Hepatic stellate cell (primary cell): ENCODE results near the gene STPG4.
"Not testable (repeated sequence)": the region's sequence is repeated elsewhere in the genome, so short reads cannot be mapped to it uniquely, and the experiment has no call there.

Source experiments
- DNase-seq: peaks from one replicate; pipeline ENCODE4 v3.0.0; 2011; ENCODE audit warnings: low spot score

The STPG4 gene

GRCh38 chr2:47126783-47127182 lies 28.3 kb downstream of the STPG4 start:
- DNase-seq, result no peak

DNA sequence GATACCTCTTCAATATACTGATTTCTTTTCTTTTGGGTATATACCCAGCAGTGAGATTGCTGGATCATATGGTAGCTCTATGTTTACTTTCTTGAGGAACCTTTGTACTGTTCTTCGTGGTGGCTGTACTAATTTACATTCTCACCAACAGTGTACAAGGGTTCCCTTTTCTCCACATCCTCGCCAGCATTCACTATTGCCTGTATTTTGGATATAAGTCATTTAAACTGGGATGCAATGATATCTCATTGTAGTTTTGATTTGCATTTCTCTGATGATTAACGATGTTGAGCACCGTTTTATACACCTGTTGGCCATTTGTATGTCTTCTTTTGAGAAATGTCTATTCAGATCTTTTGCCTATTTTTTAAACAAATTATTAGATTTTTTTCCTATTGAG lies 30.4 kb downstream of the STPG4 start:
- DNase-seq, result not testable (repeated sequence)

- not testable (repeated sequence) for DNase-seq
These were observed 34.7 kb downstream of the STPG4 start for GRCh38 chr2:47120424-47120823.

DNA sequence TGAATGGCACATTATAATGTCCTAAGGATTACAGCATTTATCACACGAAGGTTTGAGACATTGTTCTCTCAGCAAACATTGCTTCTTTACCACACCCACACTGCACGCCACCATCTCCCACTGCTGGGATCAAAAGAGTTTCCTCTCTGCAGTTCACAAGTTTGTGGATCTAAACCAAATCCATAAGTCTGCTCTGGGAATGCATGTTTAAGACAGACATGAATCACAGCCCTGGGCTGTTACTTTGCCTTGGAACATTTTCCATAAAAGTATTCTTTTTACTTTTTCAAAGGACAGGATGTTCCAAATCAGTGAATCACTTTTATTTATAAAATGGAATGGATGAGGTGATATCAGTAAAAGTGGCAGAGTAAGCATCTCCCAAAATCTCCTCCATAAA lies 36.1 kb downstream of the STPG4 start:
- peak; percentile 72 for DNase-seq

- no peak for DNase-seq
These were observed 36.5 kb downstream of the STPG4 start for GRCh38 chr2:47118581-47118980.

- DNase-seq, result no peak
These were observed 42.3 kb downstream of the STPG4 start for GRCh38 chr2:47112665-47113435.

- DNase-seq, result no peak
These were observed 45.4 kb downstream of the STPG4 start for GRCh38 chr2:47109680-47110079.

GRCh38 chr2:47109007-47109375 lies 46.1 kb downstream of the STPG4 start:
- DNase-seq, result no peak

DNA sequence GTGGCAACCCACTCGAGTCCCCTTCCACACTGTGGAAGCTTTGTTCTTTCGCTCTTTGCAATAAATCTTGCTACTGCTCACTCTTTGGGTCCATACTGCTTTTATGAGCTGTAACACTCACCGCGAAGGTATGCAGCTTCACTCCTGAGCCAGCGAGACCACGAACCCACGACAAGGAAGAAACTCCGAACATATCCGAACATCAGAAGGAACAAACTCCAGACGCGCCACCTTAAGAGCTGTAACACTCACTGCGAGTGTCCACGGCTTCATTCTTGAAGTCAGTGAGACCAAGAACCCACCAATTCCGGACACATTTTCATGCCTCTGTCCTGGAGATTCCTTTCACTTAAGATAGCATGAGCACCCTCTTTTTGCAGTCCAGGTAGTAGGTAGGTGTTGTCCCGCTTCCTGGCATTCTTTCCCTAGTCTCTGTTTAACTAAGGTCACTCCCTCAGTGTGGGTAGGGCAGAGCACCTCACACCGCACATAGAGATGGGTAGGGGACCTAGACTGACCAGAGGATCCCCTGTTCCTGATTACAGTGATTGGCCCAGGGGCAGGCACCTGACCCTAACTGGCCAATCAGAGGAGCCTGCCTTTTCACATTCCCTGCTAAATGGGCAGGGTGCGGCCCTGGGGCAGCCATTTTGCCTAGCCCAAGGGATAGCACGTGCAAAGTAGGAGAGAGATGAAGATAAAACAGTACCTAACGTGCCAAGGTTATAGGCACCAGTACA lies 46.7 kb downstream of the STPG4 start:
- not testable (repeated sequence) for DNase-seq

DNA sequence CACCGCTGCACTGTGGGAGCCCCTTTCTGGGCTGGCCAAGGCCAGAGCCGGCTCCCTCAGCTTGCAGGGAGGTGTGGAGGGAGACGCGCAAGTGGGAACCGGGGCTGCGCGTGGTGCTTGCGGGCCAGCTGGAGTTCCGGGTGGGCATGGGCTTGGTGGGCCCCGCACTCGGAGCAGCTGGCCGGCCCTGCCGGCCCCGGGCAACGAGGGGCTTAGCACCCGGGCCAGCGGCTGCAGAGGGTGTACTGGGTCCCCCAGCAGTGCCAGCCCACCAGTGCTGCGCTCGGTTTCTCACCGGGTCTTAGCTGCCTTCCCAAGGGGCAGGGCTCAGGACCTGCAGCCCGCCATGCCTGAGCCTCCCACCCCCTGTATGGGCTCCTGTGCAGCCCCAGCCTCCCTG lies 47.9 kb downstream of the STPG4 start:
- DNase-seq, result not testable (repeated sequence)

GRCh38 chr2:47106231-47106630 lies 48.9 kb downstream of the STPG4 start:
- not testable (repeated sequence) for DNase-seq

- not testable (repeated sequence) for DNase-seq
These were observed 55.4 kb downstream of the STPG4 start for GRCh38 chr2:47099712-47100111.

DNA sequence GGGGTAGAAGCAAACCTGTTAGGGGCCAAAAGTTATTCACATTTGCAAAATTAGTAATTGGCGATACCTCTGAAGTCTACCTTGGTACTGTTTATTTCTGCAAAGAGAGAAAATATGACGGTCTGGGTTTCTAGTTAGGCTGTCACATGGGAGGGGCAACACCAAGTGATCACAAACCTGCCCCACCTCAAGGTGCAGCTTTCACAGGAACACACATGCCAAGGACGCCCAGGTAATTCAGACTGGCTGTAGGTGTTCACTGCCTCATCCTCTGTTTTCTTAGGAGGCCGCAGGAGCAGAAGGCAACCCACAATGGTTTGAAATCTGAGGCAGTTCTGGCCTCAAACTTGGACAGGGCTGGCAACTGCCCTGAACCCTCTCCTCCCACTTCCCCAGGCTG lies 56.2 kb downstream of the STPG4 start:
- no peak for DNase-seq

DNA sequence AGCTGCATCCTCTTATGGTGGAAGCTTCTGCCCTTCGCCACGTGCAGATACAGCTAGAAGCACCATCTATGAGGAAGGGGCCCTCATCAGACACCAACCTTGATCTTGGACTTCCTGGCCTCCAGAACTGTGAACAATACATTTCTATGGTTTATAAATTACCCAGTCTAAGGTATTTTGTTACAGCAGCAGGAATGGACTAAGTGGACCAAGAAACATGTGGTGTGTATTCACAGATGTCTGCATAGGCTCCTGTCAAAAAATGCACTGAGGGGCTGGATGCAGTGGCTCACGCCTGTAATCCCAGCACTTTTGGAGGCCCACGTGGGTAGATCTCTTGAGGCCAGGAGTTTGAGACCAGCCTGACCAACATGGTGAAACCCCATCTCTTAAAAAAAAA lies 57.5 kb downstream of the STPG4 start:
- DNase-seq, result no peak

DNA sequence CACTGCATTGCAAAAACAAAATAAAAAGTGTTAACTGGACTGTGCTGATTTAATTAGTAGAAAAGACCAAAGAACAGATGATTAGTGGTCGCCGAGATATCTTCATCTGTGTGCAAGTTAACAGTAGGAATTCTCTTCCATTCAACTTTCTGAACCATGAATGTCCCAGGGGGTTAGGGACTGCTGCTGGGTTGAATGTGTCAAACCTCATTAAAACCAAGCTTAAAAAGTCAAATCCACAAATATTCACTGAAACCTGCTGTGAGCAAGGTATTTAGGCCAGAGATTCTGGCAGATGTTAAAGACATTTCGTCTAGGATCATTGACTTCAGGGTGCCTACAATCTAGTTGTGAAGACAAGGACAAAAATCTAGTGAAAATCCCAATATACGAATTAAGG lies 58.7 kb downstream of the STPG4 start:
- no peak for DNase-seq

- DNase-seq, result no peak
These were observed 59.6 kb downstream of the STPG4 start for GRCh38 chr2:47095349-47096020.

- peak; percentile 34 for DNase-seq
These were observed 60.5 kb downstream of the STPG4 start for GRCh38 chr2:47094511-47095142.

DNA sequence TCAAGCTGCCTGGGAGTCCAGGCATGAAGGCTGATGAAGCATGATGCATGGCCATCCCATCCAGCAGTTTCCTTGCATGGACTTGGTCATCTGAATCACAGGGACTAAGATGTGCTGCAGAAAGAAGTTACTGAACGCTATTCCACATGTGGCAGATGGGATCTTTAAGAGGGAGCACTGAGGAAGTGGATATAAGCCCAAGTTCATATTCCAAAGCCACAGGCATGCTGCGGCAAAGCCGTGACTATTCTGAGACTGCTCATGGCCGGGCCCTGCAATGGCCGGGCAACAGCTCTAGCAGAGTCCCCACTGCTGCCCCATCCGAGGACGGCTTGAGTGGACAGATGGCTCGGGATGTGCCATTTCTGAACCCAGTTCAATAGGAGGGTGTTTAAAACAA lies 61.5 kb downstream of the STPG4 start:
- no peak for DNase-seq

GRCh38 chr2:47092465-47092864 lies 62.6 kb downstream of the STPG4 start:
- DNase-seq, result no peak

DNA sequence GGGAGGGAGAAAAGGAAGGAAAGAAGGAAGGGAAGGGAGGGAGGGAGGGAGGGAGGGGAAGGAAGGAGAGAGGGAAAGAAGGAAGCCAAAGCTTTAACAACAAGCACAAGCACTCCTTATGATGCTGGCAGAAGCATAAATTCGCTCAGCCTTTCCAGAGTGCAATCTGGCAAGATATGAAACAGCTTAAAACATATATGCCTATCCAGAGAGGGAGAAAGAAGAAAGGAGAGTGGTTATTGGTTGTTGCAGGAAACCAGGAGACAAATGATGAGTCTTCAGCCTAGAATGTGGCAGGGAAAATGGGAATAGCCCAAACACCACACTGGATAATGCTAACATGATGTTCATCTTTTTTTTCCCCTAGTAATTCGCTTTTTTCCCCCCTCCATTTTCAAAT lies 64.0 kb downstream of the STPG4 start:
- peak; percentile 74 for DNase-seq

- peak; percentile 71 for DNase-seq
These were observed 66.0 kb downstream of the STPG4 start for GRCh38 chr2:47089083-47089464.

DNA sequence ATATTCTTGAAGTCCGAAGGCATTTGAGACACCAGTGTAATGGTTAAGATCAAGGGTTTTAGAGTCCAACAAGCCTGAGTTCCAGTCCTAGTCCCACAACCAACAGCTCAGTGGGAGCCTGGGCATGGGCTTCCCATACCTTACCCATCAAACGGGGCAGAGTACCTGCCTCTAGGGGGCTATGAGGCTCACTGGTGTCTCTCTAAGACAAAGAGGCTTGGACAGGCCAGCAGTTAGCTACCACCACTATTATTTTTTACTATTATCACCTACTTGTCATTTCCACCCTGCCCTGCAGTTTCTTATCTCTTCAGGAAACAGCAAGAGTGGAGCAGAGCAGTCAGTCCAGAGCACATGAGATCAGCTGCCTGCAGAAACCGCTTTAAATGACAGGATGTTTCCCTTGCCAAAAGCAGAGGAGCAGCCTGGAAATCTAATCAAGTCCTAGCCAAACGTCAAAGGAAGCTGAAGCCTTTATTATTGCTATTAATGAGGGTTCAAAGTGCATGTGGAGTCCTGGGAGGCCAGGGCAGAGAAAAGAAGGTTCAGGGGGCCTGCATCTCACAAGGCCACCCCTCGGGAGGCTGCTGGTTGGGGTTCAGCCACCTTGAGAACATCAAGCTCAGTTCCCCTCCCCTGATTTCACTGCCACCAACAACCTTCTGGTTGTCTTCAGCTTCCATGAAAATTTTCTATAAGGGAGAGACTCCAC lies 66.6 kb downstream of the STPG4 start:
- DNase-seq, result peak; percentile 60
